ENCODE results near the gene ZNF236. TPM values are rescaled to one million over a fixed set of nuclear protein-coding genes. Genes with fewer than 3 reads are reported as not detected.

ZNF236 gene
- total RNA-seq, 1 experiment from 2014 or later: 43.2 TPM

DNA sequence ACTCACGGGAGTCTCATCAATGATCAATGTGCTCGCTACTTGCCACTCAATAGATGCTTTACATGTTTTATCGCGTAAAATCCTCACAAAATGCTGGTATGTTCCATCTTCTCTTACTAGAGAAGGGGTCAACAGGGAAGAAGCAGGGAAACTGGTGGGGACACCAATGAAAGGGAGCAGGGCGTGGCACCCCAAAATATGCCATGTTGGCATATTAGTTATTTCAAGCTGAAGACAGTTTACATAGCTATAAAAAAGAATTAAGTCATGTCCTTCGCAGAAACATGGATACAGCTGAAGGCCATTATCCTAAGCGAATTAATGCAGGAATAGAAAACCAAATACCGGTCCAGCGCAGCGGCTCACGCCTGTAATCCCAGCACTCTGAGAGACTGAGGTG lies 8.1 kb upstream of the ZNF236 start:
- H3K36me3 ChIP-seq: no peaks in the 10 kb centered on the region
- no peak for DNase-seq
- no peaks in the 10 kb centered on the region for H3K27me3 ChIP-seq
- no peaks in the 10 kb centered on the region for H3K9me3 ChIP-seq
- H3K4me3 ChIP-seq: no peak overlapping the region

DNA sequence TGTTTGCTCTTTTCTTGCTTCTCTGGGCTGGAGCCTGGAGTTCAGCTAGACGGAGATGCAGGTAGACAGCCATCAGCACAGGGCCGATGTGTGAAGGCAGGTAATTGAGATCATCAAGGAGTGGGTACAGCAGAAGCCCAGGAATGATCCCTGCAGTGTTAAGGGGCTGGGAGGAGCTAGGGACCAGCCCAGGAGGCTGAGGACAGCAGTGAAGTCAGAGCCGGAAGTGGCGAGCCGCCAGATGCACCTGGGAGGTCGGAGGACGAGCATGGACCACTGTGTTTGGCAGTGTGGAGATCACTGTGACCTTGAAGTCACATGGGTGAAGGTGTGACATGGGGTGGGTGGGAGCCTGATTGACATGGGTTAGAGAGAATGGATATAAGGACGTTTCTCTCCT lies 6.2 kb upstream of the ZNF236 start:
- Histone ChIP-seq H3K36me3 (peaks cover 6% of the 10 kb centered on the region), H3K4me3 (no peak overlapping the region), H3K27me3 (no peaks in the 10 kb centered on the region), H3K9me3 (no peaks in the 10 kb centered on the region)
- no peak for DNase-seq

DNA sequence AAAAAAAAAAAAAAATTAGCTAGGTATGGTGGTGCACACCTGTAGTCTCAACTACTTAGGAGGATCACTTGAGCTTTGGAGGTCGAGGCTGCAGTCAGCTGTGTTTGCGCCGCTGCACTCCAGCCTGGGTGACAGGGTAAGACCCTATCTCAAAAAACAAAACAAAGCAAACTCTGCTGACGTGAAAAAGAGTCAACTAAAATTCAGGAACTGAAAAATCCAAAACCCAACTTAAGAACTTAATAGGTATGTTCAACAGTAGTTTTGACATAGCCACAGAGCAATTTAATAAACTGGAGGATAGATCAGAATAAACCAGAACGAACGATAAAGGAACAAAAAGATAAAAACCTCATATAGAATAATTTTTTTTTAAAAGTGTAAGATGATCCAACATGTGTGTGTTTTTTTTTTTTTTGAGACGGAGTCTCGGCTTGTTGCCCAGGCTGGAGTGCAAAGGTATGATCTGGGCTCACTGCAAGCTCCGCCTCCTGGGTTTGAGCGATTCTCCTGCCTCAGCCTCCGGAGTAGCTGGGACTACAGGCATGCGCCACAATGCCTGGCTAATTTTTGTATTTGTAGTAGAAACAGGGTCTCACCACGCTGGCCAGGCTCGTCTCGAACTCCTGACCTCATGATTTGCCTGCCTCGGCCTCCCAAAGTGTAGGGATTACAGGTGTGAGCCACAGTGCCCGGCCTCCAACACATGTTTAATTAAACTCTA lies 4.3 kb upstream of the ZNF236 start:
- no peaks in the 10 kb centered on the region for H3K9me3 ChIP-seq
- no peak for DNase-seq
- H3K27me3 ChIP-seq: no peaks in the 10 kb centered on the region
- peaks cover 6% of the 10 kb centered on the region for H3K36me3 ChIP-seq
- H3K4me3 ChIP-seq: no peak overlapping the region

DNA sequence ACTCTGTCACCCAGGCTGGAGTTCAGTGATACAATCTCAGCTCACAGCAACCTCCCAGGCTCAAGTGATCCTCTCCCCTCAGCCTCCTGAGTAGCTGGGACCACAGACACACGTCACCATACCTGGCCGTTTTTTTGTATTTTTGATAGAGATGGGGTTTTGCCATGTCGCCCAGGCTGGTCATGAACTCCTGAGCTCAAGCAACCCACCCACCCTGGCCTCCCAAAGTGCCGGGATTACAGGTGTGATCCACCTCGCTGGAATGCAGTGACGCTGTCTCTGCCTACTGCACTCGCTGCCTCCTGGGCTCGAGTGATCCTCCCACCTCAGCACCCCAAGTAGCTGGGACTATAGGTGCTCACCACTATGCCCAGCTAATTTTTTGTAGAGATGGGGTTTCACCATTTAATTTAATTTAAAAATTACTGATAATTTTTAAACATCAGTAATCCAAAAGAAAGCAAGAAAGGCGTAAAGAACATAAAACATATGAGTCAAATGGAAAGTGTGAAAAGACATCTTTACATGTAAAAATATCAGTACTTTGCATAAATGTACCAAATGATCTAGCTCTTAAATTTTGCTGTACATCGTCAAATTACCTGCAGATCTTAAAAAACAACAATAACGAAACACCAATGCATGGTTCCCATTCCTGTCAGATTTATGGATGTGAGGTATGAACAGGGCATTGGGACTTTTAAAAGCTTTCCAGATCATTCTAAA lies 2.8 kb upstream of the ZNF236 start:
- no peaks in the 10 kb centered on the region for H3K27me3 ChIP-seq
- peaks cover 8% of the 10 kb centered on the region for H3K36me3 ChIP-seq
- no peak overlapping the region for H3K4me3 ChIP-seq
- DNase-seq: no peak
- H3K9me3 ChIP-seq: no peaks in the 10 kb centered on the region

DNA sequence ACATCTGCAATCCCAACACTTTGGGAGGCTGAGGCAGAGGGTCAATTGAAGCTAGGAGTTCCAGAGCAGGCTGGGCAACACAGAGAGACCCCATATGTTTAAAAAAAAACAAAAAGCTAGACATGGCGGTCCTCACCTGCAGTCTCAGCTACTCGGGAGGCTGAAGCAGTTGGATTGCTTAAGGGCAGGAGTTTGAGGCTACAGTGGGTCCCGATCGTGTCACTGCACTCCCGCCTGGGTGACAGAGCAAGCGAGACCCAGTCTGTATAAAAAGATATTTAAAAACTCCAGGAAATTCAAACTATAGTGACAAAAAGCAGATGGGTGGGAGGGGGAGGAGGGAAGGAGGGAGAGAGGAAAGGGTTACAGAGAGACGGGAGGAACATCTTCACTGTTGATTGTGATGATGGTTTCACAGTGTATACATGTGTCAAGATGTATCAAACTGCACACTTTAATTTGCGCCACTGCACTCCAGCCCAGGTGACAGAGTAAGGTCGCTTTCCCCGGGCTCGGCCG lies 942 bp upstream of the ZNF236 start:
- H3K4me3 ChIP-seq: peak overlapping the region; percentile 89
- no peaks in the 10 kb centered on the region for H3K27me3 ChIP-seq
- no peak for DNase-seq
- H3K36me3 ChIP-seq: peaks cover 8% of the 10 kb centered on the region
- no peaks in the 10 kb centered on the region for H3K9me3 ChIP-seq

DNA sequence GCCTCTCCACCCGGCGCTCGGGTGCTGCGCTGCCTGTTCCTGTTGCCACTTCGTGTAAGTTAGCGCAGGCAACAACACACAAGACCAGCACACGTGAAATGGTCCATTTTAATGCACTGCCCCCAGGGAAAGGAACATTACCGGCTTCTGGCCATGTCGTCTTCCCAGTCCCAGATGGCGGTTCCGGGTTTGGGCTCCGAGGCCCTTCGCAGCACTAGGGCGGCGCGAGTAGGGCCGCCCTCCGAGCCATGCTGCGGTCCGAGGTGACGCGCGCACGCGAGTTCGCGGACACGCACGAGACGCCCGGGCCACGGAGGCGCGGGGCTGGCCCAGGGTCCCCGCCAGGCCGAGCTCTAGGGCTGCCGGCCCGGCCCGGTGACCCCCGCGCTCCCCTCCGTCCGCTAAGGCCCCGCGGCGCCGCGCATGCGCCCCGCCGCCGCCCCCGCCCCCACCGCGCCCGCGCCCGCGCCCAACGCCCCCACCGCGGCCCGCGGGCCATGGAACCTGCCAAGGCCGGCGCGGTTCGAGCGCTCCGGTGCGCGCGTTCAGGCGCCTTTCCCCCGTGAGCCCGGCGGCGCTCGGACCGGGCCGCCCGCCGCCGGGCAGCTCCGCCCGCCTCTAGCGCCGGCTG lies 367 bp upstream of the ZNF236 start:
- no peaks in the 10 kb centered on the region for H3K9me3 ChIP-seq
- peak overlapping the region; percentile 89 for H3K4me3 ChIP-seq
- peak; percentile 31 for DNase-seq
- H3K36me3 ChIP-seq: peaks cover 8% of the 10 kb centered on the region
- H3K27me3 ChIP-seq: no peaks in the 10 kb centered on the region

DNA sequence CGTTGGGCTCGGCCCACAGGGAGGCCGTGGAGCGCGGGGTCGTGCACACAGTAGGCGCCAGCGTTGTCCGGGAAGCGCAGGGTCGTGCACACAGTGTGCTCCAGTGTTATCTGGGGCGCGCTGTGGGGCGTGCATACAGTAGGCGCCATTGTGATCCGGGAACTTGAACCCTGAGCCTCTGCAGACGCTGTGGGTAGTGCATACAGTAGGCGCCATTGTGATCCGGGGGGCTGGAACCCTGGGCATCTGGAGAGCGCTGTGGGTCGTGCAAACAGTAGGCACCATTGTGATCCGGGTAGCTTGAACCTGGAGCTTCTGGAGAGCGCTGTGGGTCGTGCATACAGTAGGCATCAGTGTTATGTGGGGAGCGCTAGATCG lies 793 bp downstream of the ZNF236 start:
- DNase-seq: no peak
- H3K9me3 ChIP-seq: no peaks in the 10 kb centered on the region
- peak overlapping the region; percentile 64 for H3K4me3 ChIP-seq
- H3K27me3 ChIP-seq: no peaks in the 10 kb centered on the region
- peaks cover 8% of the 10 kb centered on the region for H3K36me3 ChIP-seq

DNA sequence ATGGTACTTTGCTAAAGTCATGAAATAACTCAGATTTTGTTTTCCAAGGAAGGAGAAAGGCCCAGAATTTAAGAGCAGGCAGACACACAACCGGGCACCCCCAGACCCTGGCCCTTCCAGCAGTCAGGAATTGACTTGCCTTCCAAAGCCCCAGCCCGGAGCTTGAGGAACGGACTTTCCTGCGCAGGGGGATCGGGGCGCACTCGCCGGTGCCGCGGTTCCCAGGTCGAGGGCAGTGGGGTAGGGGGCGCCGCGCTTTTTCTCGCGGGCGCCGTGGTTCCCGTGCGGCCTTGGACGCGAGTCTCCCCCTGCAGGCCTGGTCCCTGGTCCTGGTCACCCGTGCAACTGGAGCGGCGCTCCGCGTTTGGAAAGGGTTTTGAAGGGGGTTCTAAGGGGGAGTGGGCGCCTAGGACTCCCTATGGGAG lies 1.2 kb downstream of the ZNF236 start:
- Histone ChIP-seq H3K4me3 (peak overlapping the region; percentile 64), H3K36me3 (peaks cover 8% of the 10 kb centered on the region), H3K9me3 (no peaks in the 10 kb centered on the region), H3K27me3 (no peaks in the 10 kb centered on the region)
- no peak for DNase-seq

DNA sequence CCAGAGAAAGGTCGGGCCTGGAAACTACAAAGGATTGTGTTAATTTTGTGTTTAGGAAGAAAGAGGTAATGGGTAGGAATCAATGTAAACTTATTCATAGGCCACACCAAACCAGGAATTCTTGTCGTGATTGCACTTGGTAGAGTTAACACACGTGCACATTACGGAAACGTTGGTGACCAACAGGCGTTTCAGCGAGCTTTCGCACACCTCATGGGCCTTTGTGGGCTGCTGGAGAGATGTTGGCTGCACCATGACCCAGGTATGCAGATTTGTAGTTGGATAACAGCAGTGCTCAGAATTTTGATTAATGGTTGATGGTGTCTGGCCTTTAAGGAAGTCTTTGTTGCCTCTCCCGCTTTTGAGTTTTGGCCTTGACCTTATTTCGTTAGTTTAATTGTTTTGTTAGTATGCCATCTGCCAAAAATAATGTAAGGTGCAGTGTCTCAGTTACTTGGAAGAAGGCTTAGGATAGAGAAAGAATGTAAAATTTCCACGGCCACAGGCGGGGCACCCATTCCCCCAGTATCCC lies 1.9 kb downstream of the ZNF236 start:
- Histone ChIP-seq H3K36me3 (peaks cover 8% of the 10 kb centered on the region), H3K9me3 (no peaks in the 10 kb centered on the region), H3K27me3 (no peaks in the 10 kb centered on the region), H3K4me3 (no peak overlapping the region)
- no peak for DNase-seq

DNA sequence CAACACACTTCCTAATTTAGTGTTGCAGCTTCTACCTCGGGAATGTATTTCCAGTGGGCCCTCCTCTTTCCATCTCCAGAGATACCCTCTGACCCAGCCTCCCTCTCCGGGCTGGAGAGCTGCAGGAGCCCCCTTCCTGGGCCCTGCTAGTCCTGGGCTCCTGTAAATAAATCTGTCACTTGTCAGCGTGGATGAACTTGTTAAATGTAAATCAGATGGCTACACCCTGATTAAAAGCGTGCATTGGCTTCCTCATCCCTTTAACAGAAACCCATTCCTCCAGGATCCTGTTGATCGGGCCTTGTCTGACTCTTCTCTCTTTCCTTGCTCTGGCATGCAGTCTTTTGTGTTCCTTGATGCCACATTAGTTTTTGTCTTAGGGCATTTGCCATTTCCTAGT lies 2.4 kb downstream of the ZNF236 start:
- Histone ChIP-seq H3K27me3 (no peaks in the 10 kb centered on the region), H3K36me3 (peaks cover 8% of the 10 kb centered on the region), H3K4me3 (no peak overlapping the region), H3K9me3 (no peaks in the 10 kb centered on the region)
- no peak for DNase-seq

DNA sequence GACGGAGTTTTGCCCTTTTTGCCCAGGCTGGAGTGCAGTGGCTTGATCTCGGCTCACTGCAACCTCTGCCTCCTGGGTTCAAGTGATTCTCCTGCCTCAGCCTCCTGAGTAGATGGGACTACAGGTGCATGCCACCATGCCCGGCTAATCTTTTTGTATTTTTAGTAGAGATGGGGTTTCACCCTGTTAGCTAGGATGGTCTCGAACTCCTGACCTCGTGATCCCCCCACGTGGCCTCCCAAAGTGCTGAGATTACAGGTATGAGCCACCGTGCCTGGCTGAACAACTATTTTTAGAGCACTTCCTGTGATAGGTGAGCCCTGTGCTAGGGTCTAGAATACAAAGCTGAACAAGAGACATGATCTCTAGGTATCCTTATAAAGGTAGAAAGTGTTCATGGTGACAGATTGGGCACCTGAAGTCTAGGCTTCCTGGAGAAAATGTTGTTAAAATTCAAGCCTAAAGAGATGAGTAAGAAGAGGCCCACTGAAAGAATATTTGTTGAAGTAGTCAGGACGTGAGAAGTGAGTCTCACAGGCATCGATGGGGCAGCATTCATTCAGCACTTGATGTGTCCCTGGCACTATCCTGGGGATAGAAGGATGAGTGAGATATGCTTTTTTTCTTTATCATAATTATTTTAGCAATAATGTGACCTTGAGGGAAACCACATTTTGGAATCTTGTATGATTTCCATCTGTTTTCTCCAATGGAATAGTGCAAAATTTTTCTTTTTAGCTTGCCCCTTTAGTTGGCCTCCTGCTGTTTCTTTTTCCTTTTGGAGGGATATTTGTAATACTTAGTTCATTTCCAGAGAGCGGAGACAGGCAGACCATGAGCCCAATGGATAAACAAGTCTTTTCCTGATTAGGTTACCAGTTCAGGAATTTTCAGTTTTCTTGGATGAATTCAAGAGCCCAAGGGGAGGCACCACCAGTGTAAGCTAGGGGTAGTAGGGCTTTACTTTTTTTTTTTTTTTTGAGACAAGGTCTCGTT lies 5.1 kb downstream of the ZNF236 start:
- Histone ChIP-seq H3K9me3 (no peaks in the 10 kb centered on the region), H3K4me3 (no peak overlapping the region), H3K27me3 (no peaks in the 10 kb centered on the region), H3K36me3 (0 out of 2 replicates have a peak, but pooled peaks cover 2% of the 10 kb centered on the region)
- DNase-seq: no peak

DNA sequence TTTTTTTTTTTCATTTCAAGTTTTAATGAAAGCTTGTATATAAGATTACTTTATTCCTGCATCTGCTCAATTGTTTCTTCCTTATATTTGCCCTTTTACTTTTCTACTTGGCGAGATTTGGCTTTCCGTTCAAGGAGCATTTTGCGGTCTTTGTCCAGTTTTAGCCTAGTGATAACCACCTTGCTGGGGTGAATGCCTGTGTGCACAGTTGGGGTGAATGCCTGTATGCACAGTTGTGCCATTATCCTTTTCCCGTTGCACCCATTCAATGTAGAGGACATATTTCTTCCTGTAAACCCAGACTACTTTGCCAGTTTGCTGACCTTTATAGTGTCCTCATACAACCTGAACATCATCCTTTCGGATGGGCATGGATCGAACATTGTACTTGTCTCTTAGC lies 12.0 kb downstream of the ZNF236 start:
- no peaks in the 10 kb centered on the region for H3K36me3 ChIP-seq
- no peaks in the 10 kb centered on the region for H3K27me3 ChIP-seq
- no peak for DNase-seq
- peaks cover 2% of the 10 kb centered on the region; the same call in 1 of the 2 replicates for H3K9me3 ChIP-seq
- H3K4me3 ChIP-seq: no peak overlapping the region

DNA sequence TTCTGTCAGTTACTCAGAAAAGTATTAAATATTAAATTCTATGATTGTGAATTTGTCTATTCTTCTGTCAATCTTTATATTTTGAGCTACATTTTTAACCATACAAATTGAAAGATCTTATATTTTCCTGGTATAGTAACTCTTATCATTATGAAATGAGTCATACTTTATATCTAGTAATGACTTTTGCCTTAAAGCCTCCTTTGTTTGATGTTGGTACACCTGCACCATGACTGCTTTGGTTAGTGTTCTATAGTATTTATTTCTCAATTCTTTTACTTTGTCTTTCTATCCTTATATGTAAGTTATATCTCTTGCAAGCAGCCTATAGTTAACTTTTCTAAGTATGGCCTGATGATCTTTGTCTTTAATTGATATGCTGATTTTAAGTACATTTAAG lies 13.0 kb downstream of the ZNF236 start:
- Histone ChIP-seq H3K36me3 (no peaks in the 10 kb centered on the region), H3K27me3 (no peaks in the 10 kb centered on the region), H3K9me3 (peaks cover 2% of the 10 kb centered on the region; the same call in 1 of the 2 replicates), H3K4me3 (no peak overlapping the region)
- no peak for DNase-seq

DNA sequence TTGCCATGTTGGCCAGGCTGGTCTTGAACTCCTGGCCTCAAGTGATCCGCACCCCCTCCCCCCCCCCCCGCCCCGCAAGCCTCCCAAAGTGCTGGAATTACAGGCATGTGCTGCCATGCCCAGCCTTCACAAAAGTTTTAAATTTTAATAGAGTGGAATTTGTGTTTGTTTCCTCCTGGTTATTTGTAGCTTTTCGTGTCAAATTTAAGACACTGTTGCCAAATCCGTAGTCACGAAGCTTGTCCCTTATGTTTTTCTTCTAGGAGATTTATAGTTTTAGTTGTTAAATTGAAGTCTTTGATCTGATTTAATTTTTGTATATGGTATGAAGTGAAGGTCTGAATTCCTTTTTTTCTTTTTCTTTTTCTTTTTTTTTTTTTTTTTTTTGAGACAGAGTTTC lies 14.7 kb downstream of the ZNF236 start:
- Histone ChIP-seq H3K27me3 (no peaks in the 10 kb centered on the region), H3K4me3 (no peak overlapping the region), H3K9me3 (peaks cover 2% of the 10 kb centered on the region; the same call in 1 of the 2 replicates), H3K36me3 (no peaks in the 10 kb centered on the region)
- no peak for DNase-seq

DNA sequence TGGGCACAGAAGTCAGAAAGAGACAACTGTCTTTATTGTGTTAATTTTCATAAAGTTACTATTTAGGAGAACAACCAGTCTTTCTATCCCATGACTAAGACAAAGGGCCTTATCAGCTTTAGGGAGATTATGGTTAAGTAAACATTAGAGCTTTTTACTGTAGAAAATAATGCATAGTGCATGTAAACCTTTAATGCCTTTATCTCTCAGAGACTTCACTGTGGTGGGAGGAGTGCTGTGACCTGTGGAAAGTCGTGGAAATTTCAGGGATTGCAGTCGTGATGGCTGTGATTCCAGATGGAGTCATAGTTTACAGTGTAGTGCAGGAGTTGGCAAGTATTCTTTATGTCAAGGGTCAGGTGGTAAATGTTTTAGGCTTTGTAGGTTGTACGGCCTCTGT lies 15.8 kb downstream of the ZNF236 start:
- no peak for DNase-seq

More for the DNA sequence above, 15.8 kb downstream of the ZNF236 start:
- Histone ChIP-seq H3K27me3 (no peaks in the 10 kb centered on the region), H3K36me3 (no peaks in the 10 kb centered on the region), H3K4me3 (no peak overlapping the region), H3K9me3 (peaks cover 2% of the 10 kb centered on the region; the same call in 1 of the 2 replicates)

Measured in MG63 (cell line).